Neural progenitor cell (in vitro differentiated cells): ENCODE measurements around the gene GPR89B.
"Not testable (repeated sequence)": the region's sequence is repeated elsewhere in the genome, so short reads cannot be mapped to it uniquely, and the experiment has no call there.

ENCODE experiments used
- CTCF ChIP-seq: fragments of 200-600 bp; sonication (generic); IDR thresholded peaks from 2 replicates; pipeline ENCODE4 v1.5.1; 2017; ENCODE audit warnings: antibody characterized with exemption, mild to moderate bottlenecking
- EZH2 ChIP-seq: fragments of 200-600 bp; sonication (generic); IDR thresholded peaks from 2 replicates; pipeline ENCODE4 v1.6.1; 2017; ENCODE audit warnings: antibody characterized with exemption, mild to moderate bottlenecking, moderate library complexity
- EZH2phosphoT487 ChIP-seq: fragments of 200-600 bp; sonication (generic); IDR thresholded peaks from 2 replicates; pipeline ENCODE4 v1.6.1; 2017; ENCODE audit warnings: antibody characterized with exemption

- not testable (repeated sequence) for TF ChIP-seq CTCF, EZH2, EZH2phosphoT487
Measured at GRCh38 chr1:147978896-147979651, 50.9 kb downstream of the GPR89B start.
